Measurements from ENCODE around the gene EDARADD. TPM values are rescaled to one million over a fixed set of nuclear protein-coding genes. Genes with fewer than 3 reads are reported as not detected.

Gene EDARADD
- total RNA-seq, 2 experiments from 2014 or later = not detected

- Histone ChIP-seq H3K79me2 (ENCODE audit: insufficient read depth, low read depth, low read length) (no peaks in the 10 kb centered on the region), H3K4me2 (ENCODE audit: low read length) (no peak overlapping the region), H2AFZ (ENCODE audit: low read length) (no peak overlapping the region), H3K4me1 (ENCODE audit: insufficient read depth, low read length, poor library complexity, severe bottlenecking) (no peaks in the 10 kb centered on the region), H3K9me2 (ENCODE audit: insufficient read depth, low read length) (no peaks in the 10 kb centered on the region), H3K4me3 (ENCODE audit: low read depth, low read length, poor library complexity, severe bottlenecking) (no peak overlapping the region), H4K20me1 (ENCODE audit: insufficient read depth, low read length) (no peaks in the 10 kb centered on the region), H3K27ac (ENCODE audit: low read depth, low read length, poor library complexity, severe bottlenecking) (no peak overlapping the region), H3K9me3 (ENCODE audit: low read length) (no peaks in the 10 kb centered on the region), H3K36me3 (ENCODE audit: insufficient read depth, low read length) (no peaks in the 10 kb centered on the region)
- no peak for DNase-seq (ENCODE audit: low spot score)
- BruUV-seq (replicated peaks) = no TSS peak
- ChIA-PET CTCF (ENCODE audit: unreplicated experiment) (no interaction called here), POLR2A (no interaction called here)
- no peak for TF ChIP-seq CTCF (conservative IDR thresholded peaks at IDR 0.05; ENCODE audit: low read length)
- no peak for TF ChIP-seq EZH2phosphoT487 (IDR thresholded peaks at IDR 0.05; ENCODE audit: borderline replicate concordance, low read depth, low read length)
- intact Hi-C loops (cut with micrococcal nuclease; ENCODE audit: unreplicated experiment) = no loop called here
These were observed 86.8 kb downstream of the EDARADD start for GRCh38 chr1:236480758-236481436.

- TF ChIP-seq CTCF (conservative IDR thresholded peaks at IDR 0.05; ENCODE audit: low read length) = no peak
- no peak for TF ChIP-seq EZH2phosphoT487 (IDR thresholded peaks at IDR 0.05; ENCODE audit: borderline replicate concordance, low read depth, low read length)
- no peak overlapping the region for H2AFZ ChIP-seq (ENCODE audit: low read length)
- H3K4me2 ChIP-seq (ENCODE audit: low read length) = no peak overlapping the region
- no peak for DNase-seq (ENCODE audit: low spot score)
- no peaks in the 10 kb centered on the region for H3K9me3 ChIP-seq (ENCODE audit: low read length)
- H3K9me2 ChIP-seq (ENCODE audit: insufficient read depth, low read length) = no peaks in the 10 kb centered on the region
- H3K4me3 ChIP-seq (ENCODE audit: low read depth, low read length, poor library complexity, severe bottlenecking) = no peak overlapping the region
- no TSS peak for BruUV-seq (replicated peaks)
- no peaks in the 10 kb centered on the region for H4K20me1 ChIP-seq (ENCODE audit: insufficient read depth, low read length)
- intact Hi-C loops (cut with micrococcal nuclease; ENCODE audit: unreplicated experiment) = no loop called here
- ChIA-PET CTCF (ENCODE audit: unreplicated experiment) (no interaction called here), POLR2A (interaction anchor here (0.7 kb wide), 2 partner anchors 97 to 936 kb away, joined by 3 read pairs; no protein-coding TSS in a partner anchor)
- H3K36me3 ChIP-seq (ENCODE audit: insufficient read depth, low read length) = no peaks in the 10 kb centered on the region
- H3K4me1 ChIP-seq (ENCODE audit: insufficient read depth, low read length, poor library complexity, severe bottlenecking) = no peaks in the 10 kb centered on the region
- H3K27ac ChIP-seq (ENCODE audit: low read depth, low read length, poor library complexity, severe bottlenecking) = no peak overlapping the region
- H3K79me2 ChIP-seq (ENCODE audit: insufficient read depth, low read depth, low read length) = no peaks in the 10 kb centered on the region
These were observed 90.4 kb downstream of the EDARADD start for GRCh38 chr1:236484310-236484971.
